CD4-positive, alpha-beta T cell treated with Interleukin-15 for 1 hour (primary cell): ENCODE results near the gene HSPD1.

Experiments used
- DNase-seq: peaks from one replicate; pipeline ENCODE4 v3.0.0-alpha.2; 2020

The HSPD1 gene

GRCh38 chr2:197499594-197500502 is at the start of gene HSPD1, which contains the start of gene HSPE1:
Gene HSPD1 (minus strand): TSS chr2:197499840. CDS start chr2:197498848, 992 bp downstream.
Gene HSPE1 (plus strand): TSS chr2:197500379. CDS start chr2:197500437, 58 bp downstream.
- DNase-seq: peak; percentile 99

DNA sequence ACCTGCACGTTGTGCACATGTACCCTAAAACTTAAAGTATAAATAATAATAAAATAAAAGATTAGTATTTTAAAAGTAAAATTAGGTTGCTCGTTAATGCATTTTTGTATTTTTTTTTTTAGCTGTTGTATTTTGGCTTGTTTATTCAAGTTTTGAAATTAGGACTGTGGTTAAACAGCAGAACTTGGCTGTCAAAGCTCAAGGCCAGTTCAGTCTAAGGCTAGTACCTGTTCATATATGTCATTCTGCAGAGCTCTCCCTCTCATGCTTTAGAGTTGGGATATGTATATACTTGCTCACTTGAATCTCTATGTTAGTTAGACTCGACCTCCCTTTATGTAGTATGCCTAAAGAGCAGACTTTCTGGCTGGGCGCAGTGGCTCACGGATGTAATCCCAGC is 48.9 kb upstream of the HSPD1 start:
- no peak for DNase-seq

DNA sequence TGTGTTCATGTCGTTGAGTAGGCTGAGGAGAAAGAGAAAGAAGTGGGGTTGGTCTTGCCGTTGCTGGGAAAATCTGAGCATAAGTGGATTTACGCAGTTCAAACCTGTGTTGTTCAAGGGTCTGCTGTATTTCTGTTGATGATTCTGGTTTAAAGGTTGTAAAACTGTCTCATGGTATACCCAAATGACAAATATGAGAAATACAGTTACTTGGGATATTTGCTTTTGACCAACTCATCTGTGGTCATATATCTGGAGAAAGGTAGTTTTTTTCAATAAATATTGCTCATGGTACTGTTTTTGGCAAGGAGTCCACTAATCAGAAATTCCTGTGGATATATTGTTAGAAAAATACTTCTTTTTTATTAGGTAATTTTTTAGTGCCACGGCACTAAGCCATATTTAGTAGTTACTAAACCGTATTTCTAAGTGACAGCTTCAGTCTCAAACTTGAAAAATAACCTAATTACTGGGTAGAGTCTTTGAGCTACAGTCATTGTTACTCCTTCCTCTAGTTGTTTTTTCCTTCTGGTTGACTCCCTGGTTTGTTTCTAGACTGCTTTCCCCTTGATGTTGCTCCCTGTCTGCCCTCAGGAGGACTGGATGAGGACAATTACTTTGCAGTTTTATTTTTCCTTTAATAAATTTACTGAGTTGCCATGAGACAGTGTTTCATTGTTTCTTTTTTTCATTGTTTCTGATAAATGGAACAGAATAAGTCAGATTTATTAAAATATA is 47.7 kb upstream of the HSPD1 start:
- DNase-seq: no peak

GRCh38 chr2:197543206-197543605 is 43.6 kb upstream of the HSPD1 start:
- no peak for DNase-seq

- DNase-seq: no peak
Measured at GRCh38 chr2:197539734-197540133, 40.1 kb upstream of the HSPD1 start.

DNA sequence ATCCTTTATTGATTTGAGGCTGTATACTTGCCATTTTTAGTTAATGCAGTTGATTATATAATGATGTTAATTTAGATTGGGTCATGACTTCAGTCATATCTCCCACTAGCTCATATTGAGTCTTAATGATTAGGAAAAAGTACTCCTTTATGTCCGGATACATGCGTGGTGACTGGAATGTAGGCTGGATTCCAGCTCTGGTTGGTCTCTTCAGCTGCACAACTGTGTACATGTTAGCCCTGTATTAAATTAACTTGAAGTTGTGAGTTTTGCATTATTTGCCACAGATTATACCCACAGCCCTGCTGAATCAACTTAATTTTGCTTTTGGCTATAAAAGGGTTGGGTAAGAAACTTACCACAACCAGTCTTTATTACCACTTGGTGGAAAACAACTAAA is 38.8 kb upstream of the HSPD1 start:
- DNase-seq: no peak

DNA sequence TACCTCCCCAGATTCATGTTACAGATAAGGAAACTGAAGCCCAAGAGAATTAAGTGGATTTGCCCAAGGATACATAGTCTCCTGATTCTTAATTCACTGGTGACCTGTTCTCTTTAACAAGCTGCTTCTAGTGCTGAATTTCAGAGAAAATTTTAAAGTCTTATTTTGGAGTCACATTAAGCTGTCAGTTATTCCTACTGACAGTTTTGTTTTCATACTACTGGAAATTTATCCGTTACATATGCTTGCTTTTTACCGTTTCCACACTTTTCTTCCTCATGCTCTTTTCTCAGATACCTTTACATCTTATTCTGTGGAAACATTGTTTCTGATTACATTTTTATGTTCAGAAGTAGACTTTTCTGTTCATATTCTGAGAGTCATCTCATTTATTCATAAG is 17.5 kb upstream of the HSPD1 start:
- no peak for DNase-seq

GRCh38 chr2:197516393-197516761 is 16.7 kb upstream of the HSPD1 start:
- DNase-seq: no peak

GRCh38 chr2:197515739-197516392 is 16.2 kb upstream of the HSPD1 start, which contains the start of gene MOB4:
Gene MOB4 (plus strand): TSS chr2:197516066. CDS start chr2:197516087, 21 bp downstream.
- peak; percentile 94 for DNase-seq

DNA sequence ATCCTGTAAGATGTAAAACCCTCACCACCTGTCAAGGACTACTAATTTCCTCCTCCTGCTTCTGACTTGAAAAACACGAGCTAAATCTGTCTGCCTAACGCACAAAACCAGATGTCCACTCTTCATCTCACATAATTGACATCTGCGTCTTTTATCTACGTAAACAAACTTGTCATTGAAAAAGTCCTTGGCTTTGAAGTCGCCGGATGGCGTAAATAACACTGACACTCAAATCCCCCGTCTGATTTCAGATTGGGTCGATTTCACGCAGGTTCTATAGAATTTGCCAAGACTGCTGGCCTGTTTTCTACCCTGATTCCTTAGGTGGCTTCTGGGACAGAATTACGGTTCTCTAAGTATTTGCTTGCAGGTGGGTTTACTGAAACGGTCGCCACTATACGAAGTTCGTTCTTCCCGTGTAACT is 15.7 kb upstream of the HSPD1 start:
- no peak for DNase-seq

DNA sequence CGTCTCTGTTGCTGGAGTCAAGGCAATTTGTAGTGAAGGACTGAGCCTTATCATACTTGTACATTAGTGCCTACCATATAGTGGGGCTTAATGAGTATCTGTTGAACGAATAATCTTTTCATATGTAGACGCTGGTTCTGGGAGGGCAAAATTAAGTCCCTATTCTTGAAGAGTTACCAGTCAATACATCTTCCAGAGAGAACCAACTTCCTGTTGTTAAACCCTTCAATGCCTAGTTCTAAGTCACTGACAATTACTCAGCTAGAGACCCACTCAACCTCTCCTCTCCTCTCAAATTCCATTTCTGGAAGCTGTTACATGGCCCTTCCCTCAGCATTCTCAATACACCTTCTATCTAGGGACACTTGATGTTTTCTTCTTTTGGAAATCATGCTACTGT is 15.1 kb upstream of the HSPD1 start:
- no peak for DNase-seq

- no peak for DNase-seq
Measured at GRCh38 chr2:197513915-197514314, 14.3 kb upstream of the HSPD1 start.

- no peak for DNase-seq
Measured at GRCh38 chr2:197506658-197507057, 7.0 kb upstream of the HSPD1 start.

DNA sequence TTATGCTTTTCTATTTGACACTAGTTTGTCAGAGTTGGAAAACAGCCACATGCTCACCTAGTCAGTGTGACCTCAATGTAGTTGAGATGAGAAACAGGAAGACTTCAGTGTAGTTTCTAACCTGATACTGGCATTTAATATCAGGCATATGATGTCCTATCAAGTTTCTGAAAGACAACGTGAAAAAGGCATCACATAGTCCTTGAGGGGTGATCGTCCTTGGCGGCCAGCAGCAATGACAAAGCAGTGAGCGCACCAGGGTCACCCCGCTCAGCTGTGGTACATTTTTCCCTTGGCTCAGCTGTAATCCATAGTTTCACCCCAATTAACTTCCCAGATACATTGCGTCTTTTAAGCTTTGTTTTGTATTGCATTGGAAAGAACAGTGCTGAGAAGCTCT is 4.9 kb upstream of the HSPD1 start:
- no peak for DNase-seq

DNA sequence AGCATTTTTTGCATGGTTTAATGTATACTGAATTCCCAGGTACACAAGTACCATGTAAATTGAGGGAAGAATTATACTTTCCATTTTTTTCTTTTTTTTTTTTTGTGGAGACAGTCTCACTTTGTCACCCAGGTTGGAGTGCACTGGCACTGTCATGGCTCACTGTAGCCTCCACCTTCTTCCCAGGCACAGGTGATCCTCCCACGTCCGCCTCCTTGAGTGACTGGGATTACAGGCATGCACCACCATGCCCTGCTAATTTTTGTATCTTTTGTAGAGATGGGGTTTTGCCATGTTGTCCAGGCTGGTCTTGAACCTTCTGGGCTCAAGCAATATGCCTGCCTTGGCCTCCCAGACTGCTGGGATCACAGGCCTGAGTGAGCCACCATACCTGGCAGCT is 4.4 kb upstream of the HSPD1 start:
- DNase-seq: no peak

GRCh38 chr2:197502685-197503084 is 3.0 kb upstream of the HSPD1 start:
- no peak for DNase-seq

- DNase-seq: no peak
Measured at GRCh38 chr2:197502201-197502600, 2.6 kb upstream of the HSPD1 start.

GRCh38 chr2:197500503-197501131 is 977 bp upstream of the HSPD1 start:
- DNase-seq: no peak

- DNase-seq: peak; percentile 57
Measured at GRCh38 chr2:197498937-197499593, 575 bp downstream of the HSPD1 start.

DNA sequence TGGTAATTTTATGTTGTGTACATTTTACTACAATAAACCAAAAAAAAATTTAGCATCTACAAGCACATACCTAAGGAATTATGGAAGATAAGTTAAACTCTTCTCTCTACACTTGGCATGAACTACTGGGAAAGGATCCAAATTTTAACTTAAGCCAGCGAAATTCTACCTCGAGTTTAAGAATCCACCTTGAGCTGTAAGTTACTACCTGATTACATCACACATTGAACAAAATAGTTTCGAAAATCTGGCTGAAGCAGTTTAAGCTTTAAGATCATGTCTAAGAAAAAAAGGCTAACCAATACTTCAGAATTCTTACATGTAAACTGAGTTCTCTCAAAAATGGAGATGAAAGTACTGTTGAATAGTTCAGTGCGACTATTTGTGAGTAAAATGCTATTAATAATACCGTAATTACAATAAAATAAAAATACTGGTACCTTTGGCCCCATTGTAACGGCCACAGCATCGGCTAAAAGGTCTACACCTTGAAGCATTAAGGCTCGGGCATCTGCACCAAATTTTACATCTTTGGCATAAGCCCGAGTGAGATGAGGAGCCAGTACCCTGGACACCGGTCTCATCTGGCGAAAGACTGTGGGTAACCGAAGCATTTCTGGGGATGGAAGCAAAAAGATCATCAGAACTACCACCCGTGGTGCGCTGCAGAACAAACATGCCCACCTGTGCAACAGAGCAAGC is 1.3 kb downstream of the HSPD1 start:
- no peak for DNase-seq

DNA sequence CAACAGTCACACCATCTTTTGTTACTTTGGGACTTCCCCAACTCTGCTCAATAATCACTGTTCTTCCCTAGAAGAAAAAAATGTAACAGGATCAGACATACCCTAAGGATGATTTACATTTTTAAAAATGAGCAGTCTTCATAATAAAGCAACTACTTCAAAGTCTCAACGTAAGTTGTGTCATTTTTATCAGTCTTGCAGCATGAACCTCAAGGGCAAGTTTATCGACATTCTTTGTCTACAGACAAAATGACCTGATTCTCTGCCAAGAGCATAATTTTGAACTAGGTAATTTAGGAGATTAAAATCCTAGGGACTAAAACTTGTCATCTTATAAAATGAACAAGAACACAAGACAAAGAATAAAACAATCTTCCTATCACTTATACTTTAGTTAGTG is 2.3 kb downstream of the HSPD1 start:
- no peak for DNase-seq

DNA sequence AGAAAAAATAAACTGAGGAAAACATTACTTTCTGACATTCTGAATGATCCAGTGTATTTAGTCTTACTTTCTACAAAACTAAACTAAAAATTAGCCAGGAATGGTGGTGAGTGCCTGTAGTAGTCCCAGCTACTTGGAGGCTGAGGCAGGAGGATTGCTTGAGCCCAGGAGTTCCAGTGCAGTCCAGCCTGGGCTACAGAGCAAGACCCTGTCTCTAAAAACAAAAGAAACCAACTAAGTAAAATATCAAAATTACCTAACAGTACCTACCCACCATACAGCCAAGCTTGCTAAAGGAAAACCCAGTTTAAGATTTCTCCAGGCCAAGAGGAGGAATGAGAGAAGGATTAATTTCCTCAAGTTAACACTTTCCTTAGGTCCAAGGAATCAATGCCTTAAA is 2.9 kb downstream of the HSPD1 start:
- no peak for DNase-seq
